K562 (cell line): ENCODE results near the gene UBASH3A. TPM values are rescaled to one million over a fixed set of nuclear protein-coding genes. Genes with fewer than 3 reads are reported as not detected.

Experiments used
- ARID1B ChIP-seq: fragments of 450-650 bp; IDR thresholded peaks from 2 replicates; pipeline ENCODE4 v1.6.1; 2016; ENCODE audit warnings: antibody characterized with exemption, mild to moderate bottlenecking, inconsistent platforms
- ARNT ChIP-seq, 2 experiments: fragments of 450-650 bp; IDR thresholded peaks; 2 replicates each; pipeline ENCODE4 v1.6.1; 2016; ENCODE audit warnings: mild to moderate bottlenecking in 1 of 2
- BCL6 ChIP-seq: fragments of 250-450 bp; sonication (Bioruptor Pico); IDR thresholded peaks from 2 replicates; pipeline ENCODE4 v1.4.0; 2020
- DMBX1 ChIP-seq: fragments of 250-450 bp; sonication (Bioruptor Pico); IDR thresholded peaks from 2 replicates; pipeline ENCODE4 v1.8.0; 2022; ENCODE audit warnings: inconsistent platforms, mild to moderate bottlenecking, moderate library complexity, borderline replicate concordance
- EGR1 ChIP-seq: fragments of 450-650 bp; conservative IDR thresholded peaks from 2 replicates; pipeline ENCODE4 v1.6.1; 2017; ENCODE audit warnings: mild to moderate bottlenecking
- FOXM1 ChIP-seq, 2 experiments: fragments of 450-650 bp in 1 of 2; sonication (generic) in 1 of 2; formaldehyde crosslinking in 1 of 2; IDR thresholded peaks; 2 replicates each; pipeline versions ENCODE4 v1.6.1 to v1.9.0; 2017 to 2022; ENCODE audit warnings: low read depth in 2 of 2, mild to moderate bottlenecking in 2 of 2, missing genetic modification reagents in 1 of 2, moderate library complexity in 1 of 2
- GATA2 ChIP-seq: sonication (generic); formaldehyde crosslinking; IDR thresholded peaks from 2 replicates; pipeline ENCODE4 v1.4.0; 2020; ENCODE audit warnings: mild to moderate bottlenecking, missing genetic modification reagents
- HIVEP1 ChIP-seq: fragments of 250-450 bp; sonication (Bioruptor Pico); IDR thresholded peaks from 2 replicates; pipeline ENCODE4 v1.4.0; 2020; ENCODE audit warnings: mild to moderate bottlenecking
- JUN ChIP-seq, 2 experiments: sonication (generic) in 1 of 2; formaldehyde crosslinking in 1 of 2; IDR thresholded peaks; 2 replicates each; pipeline versions ENCODE4 v1.6.1 to v1.8.0; 2012 to 2022; ENCODE audit warnings: borderline replicate concordance in 2 of 2, mild to moderate bottlenecking in 2 of 2, improper control_type of control experiment in 1 of 2, low read depth in 1 of 2, low read length in 1 of 2, missing genetic modification reagents in 1 of 2
- L3MBTL2 ChIP-seq: fragments of 450-650 bp; IDR thresholded peaks from 2 replicates; pipeline ENCODE4 v1.6.1; 2016; ENCODE audit warnings: mild to moderate bottlenecking, moderate library complexity
- MLX ChIP-seq, 2 experiments: fragments of 450-650 bp in 1 of 2; sonication (generic) in 1 of 2; formaldehyde crosslinking; conservative IDR thresholded peaks; 2 replicates each; pipeline versions ENCODE4 v1.4.0 to v1.8.1; 2020 to 2022; ENCODE audit warnings: mild to moderate bottlenecking in 1 of 2, missing genetic modification reagents in 1 of 2
- NR3C1 ChIP-seq: sonication (generic); formaldehyde crosslinking; IDR thresholded peaks from 2 replicates; pipeline ENCODE4 v1.8.1; 2022; ENCODE audit warnings: missing genetic modification reagents
- PTTG1 ChIP-seq: fragments of 450-650 bp; IDR thresholded peaks from 2 replicates; pipeline ENCODE4 v1.6.1; 2016; ENCODE audit warnings: low read depth, mild to moderate bottlenecking, missing genetic modification characterization, missing compliant biosample characterization
- RBBP5 ChIP-seq: fragments of 200-600 bp; sonication (generic); IDR thresholded peaks from 2 replicates; pipeline ENCODE4 v1.6.1; 2012; ENCODE audit warnings: borderline replicate concordance, mild to moderate bottlenecking, low read length, control low read depth, inconsistent platforms; ENCODE audit not compliant: insufficient read depth, poor library complexity, severe bottlenecking
- SMAD4 ChIP-seq: fragments of 250-450 bp; sonication (Bioruptor Pico); conservative IDR thresholded peaks from 2 replicates; pipeline ENCODE4 v1.8.0; 2021; ENCODE audit warnings: inconsistent platforms, mild to moderate bottlenecking, moderate library complexity
- TEAD1 ChIP-seq, 2 experiments: fragments of 450-650 bp in 1 of 2; sonication (generic) in 1 of 2; formaldehyde crosslinking; IDR thresholded peaks; 2 replicates each; pipeline versions ENCODE4 v1.4.0 to v1.8.0; 2020 to 2022; ENCODE audit warnings: mild to moderate bottlenecking in 2 of 2, missing genetic modification reagents in 1 of 2
- XRCC5 ChIP-seq: fragments of 200-400 bp; formaldehyde crosslinking; IDR thresholded peaks from 2 replicates; pipeline ENCODE4 v1.6.1; 2017; ENCODE audit warnings: low read depth, mild to moderate bottlenecking, low read length
- ZFP30 ChIP-seq: fragments of 250-450 bp; sonication (Bioruptor Pico); IDR thresholded peaks from 2 replicates; pipeline ENCODE4 v1.8.0; 2022; ENCODE audit warnings: moderate library complexity, mild to moderate bottlenecking, inconsistent platforms, borderline replicate concordance
- ZNF282 ChIP-seq: sonication (generic); formaldehyde crosslinking; IDR thresholded peaks from 2 replicates; pipeline ENCODE4 v1.8.1; 2023; ENCODE audit warnings: missing genetic modification reagents
- ZNF407 ChIP-seq: fragments of 450-650 bp; IDR thresholded peaks from 2 replicates; pipeline ENCODE4 v1.6.1; 2016; ENCODE audit warnings: low read depth
- ZNF589 ChIP-seq: fragments of 200-800 bp; sonication (Bioruptor generic); IDR thresholded peaks from 2 replicates; pipeline ENCODE4 v1.6.1; 2016; ENCODE audit warnings: low read depth, missing genetic modification characterization, missing compliant biosample characterization
- polyA plus RNA-seq, 8 experiments: library from polyadenylated mRNA; depleted of rRNA in 4 of 8; stranded (reverse) in 5 of 8; unstranded in 3 of 8; fragments of >200 nt; fragmentation: Nextera tagmentation in 2 of 8; fragmentation: Illumina TruSeq in 1 of 8; extraction: Ambion mirVana in 2 of 8; extraction: Trizol in 1 of 8; gene quantifications; 2 replicates each; pipeline versions ENCODE4 v1.2.1 to v1.2.3, GENCODE V29; 2011 to 2014; ENCODE audit warnings: inconsistent platforms in 1 of 8, missing spikeins in 1 of 8
- total RNA-seq, 7 experiments: library from RNA; depleted of rRNA in 6 of 7; stranded (reverse); fragments of >200 nt in 6 of 7; fragmentation: Illumina TruSeq in 2 of 7; extraction: Trizol in 2 of 7; gene quantifications; 2 replicates each; pipeline versions ENCODE4 v1.2.1 to v1.2.3, GENCODE V29; 2011 to 2021; ENCODE audit warnings: low replicate concordance in 1 of 7

The UBASH3A gene
- total and polyA plus RNA-seq, 9 of the 15 experiments (the other 6 are each of a cell fraction or from before 2014, with no cell fraction given): 0.23 to 1.8 (median 1.1) TPM

GRCh38 chr21:42434884-42435283 lies 31.2 kb downstream of the UBASH3A start (continued):
- TF ChIP-seq ZNF407: no peak
- TF ChIP-seq ZNF282: no peak
- TF ChIP-seq XRCC5: no peak
- TF ChIP-seq NR3C1: no peak
- TF ChIP-seq HIVEP1 (CRISPR knock-in tag): no peak
- no peak for TF ChIP-seq GATA2 (CRISPR knock-in tag)
- TF ChIP-seq L3MBTL2: no peak
- no peak for TF ChIP-seq EGR1
- no peak for TF ChIP-seq SMAD4 (CRISPR knock-in tag)
- no peak for TF ChIP-seq DMBX1 (CRISPR knock-in tag)
- no peak for TF ChIP-seq ARNT (IDR thresholded peaks at IDR 0.05)
- no peak for TF ChIP-seq JUN (IDR thresholded peaks at IDR 0.05; ENCODE audit: borderline replicate concordance, low read depth, low read length)
- TF ChIP-seq JUN (CRISPR knock-in tag; IDR thresholded peaks at IDR 0.05; ENCODE audit: borderline replicate concordance): no peak
- no peak for TF ChIP-seq RBBP5
- no peak for TF ChIP-seq ZFP30 (CRISPR knock-in tag)
- TF ChIP-seq MLX (CRISPR knock-in tag; conservative IDR thresholded peaks at IDR 0.05): no peak
- TF ChIP-seq TEAD1 (CRISPR knock-in tag; IDR thresholded peaks at IDR 0.05): no peak
- no peak for TF ChIP-seq PTTG1
- TF ChIP-seq ZNF589 (CRISPR knock-in tag): no peak
- TF ChIP-seq ARID1B: no peak
- no peak for TF ChIP-seq FOXM1 (IDR thresholded peaks at IDR 0.05; ENCODE audit: low read depth)
- TF ChIP-seq FOXM1 (CRISPR knock-in tag; IDR thresholded peaks at IDR 0.05; ENCODE audit: low read depth): no peak
- no peak for TF ChIP-seq BCL6
